Tibial artery (tissue), 4 donors: ENCODE results near the gene RPS23.

Experiments used
- DNase-seq, 2 donors: peaks; one replicate each; pipeline ENCODE4 v3.0.0-alpha.2; 2019
- H3K27ac ChIP-seq, 2 donors: fragments of 200-600 bp; sonication (generic) in 1 of 2; 1 replicate in 1 of 2; 2 replicates in 1 of 2; pipeline ENCODE4 v1.5.1; 2018 to 2019; ENCODE audit warnings: mild to moderate bottlenecking in 1 of 2
- H3K27me3 ChIP-seq, 2 donors: fragments of 200-600 bp; sonication (generic) in 1 of 2; one replicate each; pipeline versions ENCODE4 v1.5.1 to v1.6.0; 2016 to 2019
- H3K36me3 ChIP-seq, 3 donors: fragments of 200-600 bp; sonication (generic) in 2 of 3; one replicate each; pipeline ENCODE4 v1.5.1; 2016 to 2019; ENCODE audit warnings: mild to moderate bottlenecking in 2 of 3
- H3K4me1 ChIP-seq, 4 donors: fragments of 200-600 bp; sonication (generic) in 2 of 4; 1 replicate in 3 of 4; 2 replicates in 1 of 4; pipeline ENCODE4 v1.5.1; 2016 to 2019
- H3K4me3 ChIP-seq, 2 donors: fragments of 200-600 bp; sonication (generic) in 1 of 2; 1 replicate in 1 of 2; 2 replicates in 1 of 2; pipeline ENCODE4 v1.5.1; 2018 to 2019; ENCODE audit warnings: mild to moderate bottlenecking in 2 of 2
- H3K9me3 ChIP-seq, 3 donors: fragments of 200-600 bp; sonication (generic) in 1 of 3; one replicate each; pipeline ENCODE4 v1.5.1; 2016 to 2019
- CTCF ChIP-seq, 2 experiments: fragments of 200-600 bp in 1 of 2; fragments of 450-650 bp in 1 of 2; IDR thresholded peaks; one replicate each; pipeline ENCODE4 v1.5.1; 2017 to 2019; ENCODE audit warnings: antibody characterized with exemption in 2 of 2, mild to moderate bottlenecking in 1 of 2, moderate library complexity in 1 of 2
- intact Hi-C: fragments of 100-400 bp; cut with DNase I; formaldehyde crosslinking; loops from one replicate; pipeline ENCODE4 v1.15.0; 2023; ENCODE audit warnings: low total_unique reads

Gene RPS23

GRCh38 chr5:82225525-82226172 is 52.5 kb downstream of the RPS23 start:
- Histone ChIP-seq H3K27me3 (no peaks in the 10 kb centered on the region), H3K4me3 (no peak overlapping the region), H3K36me3 (no peaks in the 10 kb centered on the region), H3K4me1 (no peaks in the 10 kb centered on the region), H3K27ac (no peak overlapping the region), H3K9me3 (no peaks in the 10 kb centered on the region)
- intact Hi-C loops = loop anchor here (10.0 kb wide), 1 partner anchor 801 kb away; no protein-coding TSS in a partner anchor
- peak; percentile 64 to 75 for TF ChIP-seq CTCF (IDR thresholded peaks at IDR 0.05)
- DNase-seq = peak; percentile 51 to 67
